ENCODE data around the gene DMXL1.

The DMXL1 gene

GRCh38 chr5:119291056-119291455, 220.2 kb downstream of the DMXL1 start:
- no peak for DNase-seq

DNA sequence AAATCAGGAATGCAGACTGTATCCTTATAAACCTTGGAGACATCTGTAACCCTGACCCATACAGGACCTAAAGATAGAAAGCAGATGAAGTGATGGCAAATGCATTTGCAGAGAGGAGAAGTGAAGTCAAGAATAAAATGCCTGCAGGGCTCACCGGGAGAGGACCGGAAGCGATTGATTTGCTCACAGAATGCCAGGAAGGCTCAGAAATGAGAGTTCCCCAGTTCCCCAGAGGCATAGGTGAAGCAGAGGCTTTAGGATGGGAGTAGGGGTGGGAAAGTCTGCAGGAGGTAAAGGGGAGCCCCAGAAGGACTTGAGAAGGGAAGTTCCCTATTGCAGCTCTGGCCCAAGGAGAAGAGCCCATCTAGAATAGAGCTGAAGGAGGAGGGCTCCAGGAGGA, 221.0 kb downstream of the DMXL1 start:
- no peak for DNase-seq

DNA sequence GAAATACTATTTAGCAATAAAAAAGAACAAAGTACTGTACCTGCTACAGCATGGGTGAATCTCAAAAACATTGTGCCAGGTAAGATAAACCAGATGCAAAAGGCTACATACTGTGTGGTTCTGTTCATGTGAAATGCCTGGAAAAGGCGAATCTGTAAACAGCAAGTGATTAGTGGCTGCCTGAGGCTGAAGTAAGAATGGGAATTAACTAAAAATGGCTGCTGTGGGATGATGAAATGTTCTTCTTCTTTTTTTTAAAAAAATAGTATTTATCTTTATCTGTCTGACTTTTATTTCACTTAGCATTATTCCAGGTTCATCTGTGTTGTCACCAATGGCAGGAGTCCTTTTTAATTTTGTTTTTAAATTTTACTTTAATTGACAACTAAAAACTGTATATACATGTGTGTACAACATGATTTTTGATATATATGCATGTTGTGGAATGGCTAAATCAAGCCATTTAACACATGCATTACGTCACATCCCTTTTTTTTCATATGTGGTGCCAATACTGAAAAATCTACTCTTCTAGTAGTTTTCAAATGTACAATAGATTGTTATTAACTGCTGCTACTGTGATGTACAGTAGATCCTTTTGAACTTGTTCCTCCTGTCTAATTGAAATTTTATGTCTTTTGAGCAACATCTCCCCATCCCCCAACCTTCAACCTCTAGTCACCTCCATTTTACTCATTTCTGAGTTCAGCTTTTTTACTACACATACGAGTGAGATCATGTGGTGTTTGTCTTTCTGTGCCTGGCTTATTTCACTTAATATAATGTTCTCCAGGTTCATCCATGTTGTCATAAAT, 222.0 kb downstream of the DMXL1 start:
- no peak for DNase-seq

DNA sequence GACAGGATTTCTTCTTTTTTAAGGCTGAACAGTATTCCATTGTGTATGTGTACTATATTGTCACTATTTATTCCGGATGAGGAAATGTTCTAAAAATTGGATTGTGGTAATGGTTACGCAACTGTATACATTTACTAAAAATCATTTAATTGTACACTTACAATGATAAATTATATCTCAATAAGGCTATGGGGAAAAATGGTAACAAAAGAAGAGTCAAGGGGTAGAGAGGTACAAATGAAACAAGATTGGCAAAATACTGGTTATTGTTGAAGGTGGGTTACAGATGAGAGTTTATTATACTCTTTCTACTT, 222.6 kb downstream of the DMXL1 start:
- DNase-seq: no peak
